Effector memory CD8-positive, alpha-beta T cell (primary cell): ENCODE data around the gene MROH7.

ENCODE experiments used
- ATAC-seq: fragments of 150-1000 bp; cut with Tn5 transposase; replicated peaks from 2 replicates; pipeline ENCODE4 v1.10.0; 2021; ENCODE audit warnings: mild to moderate bottlenecking, moderate library complexity
- DNase-seq, 3 experiments: peaks; one replicate each; pipeline ENCODE4 v3.0.0; 2021
- H3K27ac Mint-ChIP-seq, 2 donors: one replicate each; pipeline ENCODE4 v1.8.0; 2022; ENCODE audit warnings: mild to moderate bottlenecking in 2 of 2, mixed read lengths in 2 of 2, moderate library complexity in 2 of 2
- H3K27me3 Mint-ChIP-seq, 2 donors: one replicate each; pipeline ENCODE4 v1.8.0; 2022; ENCODE audit warnings: mixed read lengths in 2 of 2
- H3K36me3 Mint-ChIP-seq: one replicate; pipeline ENCODE4 v1.8.0; 2022; ENCODE audit warnings: mild to moderate bottlenecking, moderate library complexity, mixed read lengths; ENCODE audit not compliant: insufficient read depth
- H3K4me1 Mint-ChIP-seq, 2 donors: one replicate each; pipeline ENCODE4 v1.8.0; 2022; ENCODE audit warnings: low read depth in 2 of 2, mixed read lengths in 2 of 2
- H3K4me3 Mint-ChIP-seq, 2 donors: one replicate each; pipeline ENCODE4 v1.8.0; 2022; ENCODE audit warnings: mild to moderate bottlenecking in 2 of 2, mixed read lengths in 2 of 2, moderate library complexity in 2 of 2
- H3K9me3 Mint-ChIP-seq, 2 donors: one replicate each; pipeline ENCODE4 v1.8.0; 2022; ENCODE audit warnings: mixed read lengths in 2 of 2

Gene MROH7

DNA sequence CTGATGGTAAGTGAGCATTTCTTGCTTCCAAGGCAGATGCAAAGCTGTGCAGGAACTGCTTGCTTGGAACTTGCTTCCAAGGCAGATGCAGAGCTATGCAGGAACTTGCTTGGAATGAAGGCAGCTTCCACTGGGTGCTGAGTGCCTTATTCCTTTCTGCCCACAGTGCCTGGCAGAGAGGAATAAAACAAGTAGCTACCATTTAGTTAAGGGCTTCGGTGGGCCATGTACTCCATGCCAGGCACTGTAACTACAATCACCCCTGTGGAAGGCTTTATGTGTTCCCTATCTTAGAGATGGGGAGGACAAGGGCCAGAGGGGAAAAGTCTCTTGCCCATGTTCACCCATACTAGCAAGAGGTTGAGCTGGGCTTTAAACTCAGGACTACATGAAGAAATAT lies 8.3 kb downstream of the MROH7 start:
- H3K36me3 Mint-ChIP-seq: no peaks in the 10 kb centered on the region
- H3K4me3 Mint-ChIP-seq: no peak overlapping the region
- DNase-seq: no peak
- no peaks in the 10 kb centered on the region for H3K9me3 Mint-ChIP-seq
- H3K27me3 Mint-ChIP-seq: peaks cover 25 to 36% of the 10 kb centered on the region in 2 donors
- H3K4me1 Mint-ChIP-seq: no peaks in the 10 kb centered on the region
- no peak overlapping the region for H3K27ac Mint-ChIP-seq
- no peak for ATAC-seq

DNA sequence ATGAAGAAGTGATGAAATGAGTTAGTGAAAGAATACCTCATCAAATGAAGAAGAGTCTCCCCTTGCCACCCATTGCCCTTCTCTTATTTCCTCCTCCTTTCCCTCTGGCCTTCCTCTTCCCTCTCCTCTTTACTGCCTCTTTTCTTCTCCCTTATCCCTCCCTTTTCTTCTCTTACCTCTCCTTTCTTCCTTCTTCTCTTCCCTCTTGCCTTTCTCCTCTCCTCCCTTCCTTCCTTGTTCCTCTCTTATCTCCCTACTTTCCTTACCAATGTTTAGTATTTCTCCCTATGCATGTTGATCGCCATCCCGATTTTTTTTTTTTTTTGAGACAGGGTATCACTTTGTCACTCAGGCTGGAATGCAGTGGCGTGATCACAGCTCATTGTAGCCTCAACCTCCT lies 8.8 kb downstream of the MROH7 start:
- peaks cover 25 to 36% of the 10 kb centered on the region in 2 donors for H3K27me3 Mint-ChIP-seq
- DNase-seq (no peak), ATAC-seq (no peak)
- no peaks in the 10 kb centered on the region for H3K4me1 Mint-ChIP-seq
- no peak overlapping the region for H3K4me3 Mint-ChIP-seq
- H3K9me3 Mint-ChIP-seq: no peaks in the 10 kb centered on the region
- H3K27ac Mint-ChIP-seq: no peak overlapping the region
- H3K36me3 Mint-ChIP-seq: no peaks in the 10 kb centered on the region

DNA sequence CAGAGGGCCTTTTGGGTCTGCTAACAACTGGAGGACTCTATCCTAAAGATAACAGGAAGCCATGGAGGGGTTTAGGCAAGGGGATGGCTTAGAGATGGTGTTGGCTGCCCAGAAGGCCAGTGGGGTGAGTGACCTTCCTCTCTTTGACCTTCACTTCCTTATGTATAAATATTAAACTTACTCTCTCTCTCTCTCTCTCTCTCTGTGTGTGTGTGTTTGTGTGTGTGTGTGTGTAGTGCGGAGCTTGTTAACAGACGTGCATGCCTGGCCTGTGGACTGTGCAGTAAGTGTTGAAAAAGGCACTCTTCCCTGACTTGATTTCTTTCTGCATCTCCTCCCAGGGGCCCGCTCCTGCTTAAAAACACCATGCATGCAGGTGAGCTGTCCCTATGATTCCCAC lies 10.0 kb downstream of the MROH7 start:
- H3K9me3 Mint-ChIP-seq: no peaks in the 10 kb centered on the region
- H3K27ac Mint-ChIP-seq: no peak overlapping the region
- peaks cover 25 to 36% of the 10 kb centered on the region in 2 donors for H3K27me3 Mint-ChIP-seq
- no peaks in the 10 kb centered on the region for H3K36me3 Mint-ChIP-seq
- H3K4me3 Mint-ChIP-seq: no peak overlapping the region
- no peaks in the 10 kb centered on the region for H3K4me1 Mint-ChIP-seq
- ATAC-seq (no peak), DNase-seq (no peak)

DNA sequence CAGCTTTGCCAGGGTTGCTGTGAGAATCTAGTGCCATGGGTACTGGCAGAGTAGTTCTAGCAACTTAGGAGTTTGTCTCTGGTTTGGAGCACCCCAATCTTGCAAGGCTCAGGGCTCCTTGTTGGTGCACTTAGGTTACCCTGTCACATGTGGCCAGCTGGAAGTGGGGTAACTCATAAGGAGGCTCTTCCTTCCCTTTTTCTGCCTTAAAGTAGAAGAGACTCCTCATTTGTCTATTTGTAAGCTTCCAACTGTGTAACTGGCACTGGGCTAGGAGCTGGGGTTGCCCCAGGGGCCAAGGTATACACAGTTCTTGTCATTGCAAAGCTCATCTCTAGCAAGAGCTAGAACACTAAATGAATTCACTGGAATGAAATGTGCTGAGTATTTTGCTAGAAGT lies 10.6 kb downstream of the MROH7 start:
- Mint-ChIP-seq H3K9me3 (no peaks in the 10 kb centered on the region), H3K4me1 (no peaks in the 10 kb centered on the region), H3K27ac (no peak overlapping the region), H3K36me3 (no peaks in the 10 kb centered on the region), H3K27me3 (peaks cover 25 to 36% of the 10 kb centered on the region in 2 donors), H3K4me3 (no peak overlapping the region)
- ATAC-seq: no peak
- no peak for DNase-seq

DNA sequence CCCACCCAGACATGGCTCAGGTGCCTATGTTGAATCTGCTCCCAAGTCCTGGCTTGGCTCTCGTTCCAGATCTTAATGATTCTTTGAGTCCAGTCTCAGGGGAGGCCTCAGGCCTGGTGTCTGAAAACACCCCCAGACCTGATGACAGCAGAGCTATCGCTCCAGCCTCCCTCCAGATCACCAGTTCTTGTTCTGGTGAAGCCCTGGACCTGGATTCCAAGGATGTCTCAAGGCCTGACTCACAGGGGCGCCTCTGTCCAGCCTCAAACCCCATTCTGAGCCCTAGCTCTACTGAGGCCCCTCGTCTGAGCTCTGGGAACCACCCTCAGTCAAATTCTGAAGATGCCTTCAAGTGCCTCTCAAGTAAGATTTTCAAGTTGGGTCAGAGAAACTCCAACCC lies 11.4 kb downstream of the MROH7 start:
- Mint-ChIP-seq H3K4me1 (no peaks in the 10 kb centered on the region), H3K4me3 (no peak overlapping the region), H3K9me3 (no peaks in the 10 kb centered on the region), H3K36me3 (no peaks in the 10 kb centered on the region), H3K27me3 (peaks cover 25 to 36% of the 10 kb centered on the region in 2 donors), H3K27ac (no peak overlapping the region)
- no peak for DNase-seq
- no peak for ATAC-seq

DNA sequence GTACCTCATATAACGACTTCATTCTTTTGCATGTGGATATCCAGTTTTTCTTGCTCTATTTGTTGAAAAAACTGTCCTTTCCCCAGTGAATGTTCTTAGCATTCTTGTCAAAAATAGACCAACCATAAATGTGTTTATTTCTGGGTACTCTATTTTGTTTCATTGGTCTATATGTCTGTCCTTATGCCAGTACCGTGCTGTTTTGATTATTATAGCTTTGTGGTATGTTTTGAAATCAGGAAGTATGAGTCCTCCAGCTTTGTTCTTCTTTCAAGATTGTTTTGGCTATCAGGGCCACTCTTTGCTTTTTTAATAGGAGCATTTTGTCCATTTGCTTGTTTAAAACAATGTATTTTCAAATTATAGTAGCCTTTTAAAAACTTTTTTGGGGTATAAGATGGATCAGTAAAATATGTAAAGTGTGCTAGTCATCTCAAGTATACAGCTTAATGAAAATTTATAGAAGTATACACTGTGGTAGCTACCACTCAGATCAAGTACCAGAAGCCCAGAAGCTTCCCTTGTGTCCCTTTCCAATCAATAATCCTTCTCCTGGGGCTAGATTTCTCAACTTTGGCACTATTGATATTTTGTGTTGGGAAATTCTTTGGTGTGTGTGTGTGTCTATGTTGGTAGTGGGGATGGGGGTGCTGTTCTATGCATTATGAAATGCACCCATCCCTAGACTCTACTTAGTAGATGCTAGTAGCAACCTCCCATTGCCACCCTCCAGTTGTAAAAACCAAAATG lies 16.8 kb downstream of the MROH7 start:
- no peaks in the 10 kb centered on the region for H3K36me3 Mint-ChIP-seq
- ATAC-seq: no peak
- H3K27ac Mint-ChIP-seq: no peak overlapping the region
- no peaks in the 10 kb centered on the region for H3K4me1 Mint-ChIP-seq
- DNase-seq: no peak
- no peaks in the 10 kb centered on the region for H3K9me3 Mint-ChIP-seq
- H3K4me3 Mint-ChIP-seq: no peak overlapping the region
- H3K27me3 Mint-ChIP-seq: peaks cover 0 to 4% of the 10 kb centered on the region in 2 donors

DNA sequence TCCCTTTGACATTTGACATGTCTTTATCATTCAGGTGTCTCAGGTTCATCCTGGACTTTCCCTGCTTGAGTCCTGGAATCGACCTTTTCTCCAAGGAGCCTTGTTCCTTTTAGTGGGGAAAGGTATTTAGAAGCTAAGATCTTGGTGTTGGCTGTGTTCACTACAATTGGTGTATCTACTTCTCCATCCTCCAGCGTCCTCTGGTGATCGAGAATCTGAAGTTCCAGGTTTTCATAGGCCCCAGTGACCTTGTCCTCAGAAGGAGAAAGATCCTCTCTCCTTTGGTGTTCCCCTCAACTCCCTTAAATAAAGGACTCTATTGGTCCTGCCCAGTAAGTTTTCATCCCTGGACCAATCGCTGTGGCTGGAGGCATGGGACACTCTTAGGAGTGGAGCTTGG lies 22.1 kb downstream of the MROH7 start:
- Mint-ChIP-seq H3K27ac (no peak overlapping the region), H3K9me3 (no peaks in the 10 kb centered on the region), H3K27me3 (peaks cover 4 to 7% of the 10 kb centered on the region in 2 donors), H3K36me3 (no peaks in the 10 kb centered on the region), H3K4me3 (no peak overlapping the region), H3K4me1 (no peaks in the 10 kb centered on the region)
- no peak for DNase-seq
- no peak for ATAC-seq

DNA sequence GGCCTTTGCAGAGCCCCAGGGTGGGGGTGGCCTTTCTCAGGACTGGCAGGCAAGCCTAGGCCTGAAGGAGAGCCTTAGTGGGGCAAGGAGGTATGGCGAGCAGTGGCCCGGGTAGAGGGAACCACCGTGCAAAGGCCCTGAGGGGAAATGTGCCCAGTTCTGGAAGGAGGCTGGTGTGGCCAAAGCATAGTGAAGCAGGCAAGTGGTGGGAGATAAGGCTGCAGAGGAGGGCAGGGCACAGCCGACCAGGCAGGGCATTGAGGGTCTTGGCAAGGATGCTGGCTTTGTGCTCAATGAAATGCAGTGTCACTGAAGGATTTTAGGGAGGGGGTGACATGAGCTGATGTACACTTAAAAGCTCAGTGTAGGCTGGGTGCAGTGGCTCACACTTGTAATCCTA lies 22.8 kb downstream of the MROH7 start:
- peaks cover 4 to 7% of the 10 kb centered on the region in 2 donors for H3K27me3 Mint-ChIP-seq
- no peak for ATAC-seq
- no peak overlapping the region for H3K4me3 Mint-ChIP-seq
- no peak overlapping the region for H3K27ac Mint-ChIP-seq
- H3K9me3 Mint-ChIP-seq: no peaks in the 10 kb centered on the region
- no peaks in the 10 kb centered on the region for H3K4me1 Mint-ChIP-seq
- H3K36me3 Mint-ChIP-seq: no peaks in the 10 kb centered on the region
- no peak for DNase-seq

DNA sequence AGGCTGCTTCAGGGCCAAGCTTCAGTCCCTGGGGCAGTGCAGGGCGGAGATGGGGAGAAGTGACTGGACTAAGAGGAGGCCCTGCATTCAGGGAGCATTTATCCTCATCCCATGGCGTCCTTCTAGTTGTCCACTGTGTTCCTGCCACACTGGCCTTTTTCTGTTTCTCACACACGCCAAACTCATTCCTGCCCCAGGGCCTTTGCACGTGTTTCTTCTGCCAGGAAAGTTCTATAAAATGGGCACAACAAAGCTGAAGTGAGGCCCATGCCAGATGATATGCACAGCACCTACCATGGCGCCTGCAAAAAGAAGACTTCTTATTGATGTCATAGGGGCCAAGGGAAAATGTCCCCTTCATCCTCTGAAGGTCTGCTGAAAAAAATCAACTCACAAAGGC lies 24.3 kb downstream of the MROH7 start:
- no peak overlapping the region for H3K4me3 Mint-ChIP-seq
- H3K27me3 Mint-ChIP-seq: peaks cover 0 to 7% of the 10 kb centered on the region in 2 donors
- no peaks in the 10 kb centered on the region for H3K4me1 Mint-ChIP-seq

DNA sequence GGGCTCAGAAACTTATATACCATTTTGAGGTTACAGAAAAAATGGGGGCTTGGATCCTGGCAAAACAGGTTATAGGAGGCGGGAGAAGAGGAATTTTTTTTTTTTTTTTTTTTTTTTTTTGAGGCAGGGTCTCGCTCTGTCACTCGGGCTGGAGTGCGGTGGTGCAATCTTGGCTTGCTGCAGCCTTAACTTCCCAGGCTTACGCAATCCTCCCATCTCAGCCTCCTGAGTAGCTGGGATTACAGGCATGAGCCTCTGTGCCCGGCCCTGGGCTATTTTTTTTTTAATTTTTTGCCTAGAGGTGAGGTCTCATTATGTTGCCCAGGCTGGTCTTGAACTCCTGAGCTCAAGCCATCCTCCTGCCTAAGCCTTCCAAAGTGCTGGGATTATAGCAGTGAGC lies 24.7 kb downstream of the MROH7 start:
- no peak overlapping the region for H3K4me3 Mint-ChIP-seq
- DNase-seq: no peak

More for the DNA sequence above, 24.3 kb downstream of the MROH7 start:
- no peak overlapping the region for H3K27ac Mint-ChIP-seq
- H3K36me3 Mint-ChIP-seq: no peaks in the 10 kb centered on the region
- H3K9me3 Mint-ChIP-seq: no peaks in the 10 kb centered on the region
- DNase-seq (no peak), ATAC-seq (no peak)

DNA sequence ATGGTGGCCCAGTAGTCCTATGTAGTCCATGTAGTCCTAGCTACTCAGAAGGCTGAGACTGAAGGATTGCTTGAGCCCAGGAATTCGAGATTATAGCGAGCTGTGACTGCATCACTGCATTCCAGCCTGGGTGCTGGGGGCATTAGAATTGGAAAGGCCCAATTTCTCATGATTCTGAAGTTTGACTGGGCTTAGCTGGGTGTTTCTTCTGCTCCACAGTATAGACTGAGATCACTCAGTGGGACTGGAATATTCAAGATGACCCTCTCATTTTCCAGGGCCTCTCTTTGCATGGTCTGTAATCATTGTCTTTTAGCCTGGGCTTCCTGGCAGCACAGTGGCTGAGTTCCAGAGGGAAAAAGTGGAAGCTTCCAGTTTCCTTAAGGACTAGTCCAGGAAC lies 26.2 kb downstream of the MROH7 start:
- DNase-seq (no peak), ATAC-seq (no peak)
- Mint-ChIP-seq H3K9me3 (no peaks in the 10 kb centered on the region), H3K27ac (no peak overlapping the region), H3K36me3 (no peaks in the 10 kb centered on the region), H3K4me3 (no peak overlapping the region), H3K27me3 (peaks cover 0 to 7% of the 10 kb centered on the region in 2 donors), H3K4me1 (peaks cover 6 to 8% of the 10 kb centered on the region in 2 donors)

More for the DNA sequence above, 24.7 kb downstream of the MROH7 start:
- no peak for ATAC-seq
- Mint-ChIP-seq H3K27ac (no peak overlapping the region), H3K36me3 (no peaks in the 10 kb centered on the region), H3K27me3 (peaks cover 0 to 7% of the 10 kb centered on the region in 2 donors), H3K4me1 (no peaks in the 10 kb centered on the region), H3K9me3 (no peaks in the 10 kb centered on the region)

DNA sequence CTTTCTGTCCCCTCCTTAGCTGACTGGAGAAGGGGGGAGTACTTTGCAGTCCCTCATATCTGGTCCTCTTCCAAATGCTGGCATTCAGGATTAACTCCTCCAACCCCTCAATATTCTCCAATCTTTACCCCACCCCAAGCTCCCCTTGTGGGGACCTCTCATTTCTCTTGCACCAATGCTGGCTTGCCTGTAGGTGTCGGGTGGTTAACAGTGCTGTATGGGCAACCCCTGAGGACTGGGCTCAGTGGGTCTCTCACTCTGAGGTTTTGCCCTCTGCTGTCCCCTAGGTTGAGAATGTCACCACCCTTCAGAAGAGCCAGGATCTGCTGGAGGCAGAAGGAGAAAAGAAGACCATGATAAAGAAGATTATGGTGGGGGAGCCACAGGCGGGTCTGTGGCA lies 27.0 kb downstream of the MROH7 start:
- no peak overlapping the region for H3K4me3 Mint-ChIP-seq
- DNase-seq: no peak
- peaks cover 0 to 7% of the 10 kb centered on the region in 2 donors for H3K27me3 Mint-ChIP-seq
- no peak for ATAC-seq
- H3K27ac Mint-ChIP-seq: no peak overlapping the region
- H3K4me1 Mint-ChIP-seq: peaks cover 6 to 8% of the 10 kb centered on the region in 2 donors
- H3K36me3 Mint-ChIP-seq: no peaks in the 10 kb centered on the region
- H3K9me3 Mint-ChIP-seq: no peaks in the 10 kb centered on the region

DNA sequence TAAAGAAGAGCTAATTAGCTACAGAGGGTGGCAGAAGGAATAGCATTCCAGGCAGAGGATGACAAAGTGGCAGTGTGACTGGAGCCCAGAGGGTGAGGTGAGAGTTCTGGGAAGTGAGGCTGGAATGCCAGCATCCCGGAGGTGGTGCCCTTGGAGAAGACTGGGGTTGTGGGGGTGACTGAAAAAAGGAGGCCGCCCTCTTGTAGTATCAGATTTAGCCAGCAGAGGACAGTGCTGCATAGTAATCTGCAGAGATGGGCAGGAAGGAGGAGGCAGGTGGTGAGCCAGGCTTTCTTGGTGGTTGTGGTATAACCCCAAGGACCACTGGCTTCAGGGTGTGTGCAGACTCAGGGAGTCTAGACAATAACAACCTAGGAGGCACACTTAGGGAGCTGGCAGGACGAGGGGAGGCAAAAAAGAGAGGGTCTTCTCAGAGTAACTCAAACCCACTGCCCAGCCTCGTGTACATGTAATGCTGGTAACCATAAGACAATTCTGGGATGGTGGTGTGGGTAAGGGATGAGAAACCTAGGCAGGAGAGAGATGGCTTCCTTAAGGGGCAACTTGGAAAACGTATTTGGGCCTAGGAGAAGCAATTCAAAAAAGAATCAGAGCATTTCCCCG lies 30.5 kb downstream of the MROH7 start:
- DNase-seq (peak; percentile 70 to 81 (median 72)), ATAC-seq (peak; percentile 100)
- Mint-ChIP-seq H3K4me3 (no peak overlapping the region), H3K4me1 (peaks cover 6 to 8% of the 10 kb centered on the region in 2 donors), H3K9me3 (no peaks in the 10 kb centered on the region), H3K27me3 (no peaks in the 10 kb centered on the region), H3K27ac (no peak overlapping the region), H3K36me3 (no peaks in the 10 kb centered on the region)
